Activated CD8-positive, alpha-beta T cell treated with anti-CD3 and anti-CD28 coated beads, Interleukin-2, amount 10 ng/mL, durations not matched to agents 7 days and 5 days (primary cell): ENCODE measurements around the gene DLGAP3. TPM values are rescaled to one million over a fixed set of nuclear protein-coding genes. Genes with fewer than 3 reads are reported as not detected.
A peak's percentile ranks its signal among the peaks of the same experiment; 100 is the strongest.

ENCODE experiments used
- ATAC-seq: fragments of 150-1000 bp; cut with Tn5 transposase; one replicate; pipeline ENCODE4 v1.10.0; 2021; ENCODE audit warnings: moderate library complexity
- CTCF ChIA-PET: fragments of 350-600 bp; sonication (Branson Sonifier 250); formaldehyde crosslinking; loops from one replicate; lab custom pipeline; 2021; ENCODE audit warnings: antibody characterized with exemption; lab: Charles Lee
- POLR2A ChIA-PET: fragments of 350-600 bp; sonication (Branson Sonifier 250); formaldehyde crosslinking; loops from one replicate; lab custom pipeline; 2021; ENCODE audit warnings: antibody characterized with exemption; lab: Charles Lee
- DNase-seq: peaks from one replicate; pipeline ENCODE4 v3.0.0-alpha.2; 2020
- H3K27ac Mint-ChIP-seq: one replicate; pipeline ENCODE4 v1.8.0; 2021; ENCODE audit warnings: mild to moderate bottlenecking, mixed read lengths
- H3K27me3 Mint-ChIP-seq: one replicate; pipeline ENCODE4 v1.8.0; 2021; ENCODE audit warnings: low read depth, mixed read lengths
- H3K36me3 Mint-ChIP-seq: one replicate; pipeline ENCODE4 v1.8.0; 2021; ENCODE audit warnings: low read depth, mixed read lengths
- H3K4me1 Mint-ChIP-seq: one replicate; pipeline ENCODE4 v1.8.0; 2021; ENCODE audit warnings: low read depth, mixed read lengths
- H3K4me3 Mint-ChIP-seq: one replicate; pipeline ENCODE4 v1.8.0; 2021; ENCODE audit warnings: mild to moderate bottlenecking, mixed read lengths
- H3K9me3 Mint-ChIP-seq: one replicate; pipeline ENCODE4 v1.8.0; 2022; ENCODE audit warnings: mixed read lengths; ENCODE audit not compliant: insufficient read depth
- total RNA-seq, 2 experiments: library from RNA; stranded (reverse); gene quantifications; one replicate each; pipeline ENCODE4 v1.2.3, GENCODE V29; 2021

The DLGAP3 gene
- total RNA-seq, 2 experiments from 2014 or later: 0.29 to 0.39 TPM

- CTCF ChIA-PET: no interaction called here
- Mint-ChIP-seq H3K4me3 (no peak overlapping the region), H3K9me3 (no peaks in the 10 kb centered on the region), H3K27ac (no peak overlapping the region), H3K36me3 (no peaks in the 10 kb centered on the region), H3K27me3 (peaks cover 12% of the 10 kb centered on the region), H3K4me1 (no peaks in the 10 kb centered on the region)
- no peak for DNase-seq
- no peak for ATAC-seq
- POLR2A ChIA-PET: no interaction called here
Observed at GRCh38 chr1:34899906-34900305, 29.5 kb downstream of the DLGAP3 start.

- Mint-ChIP-seq H3K4me1 (no peaks in the 10 kb centered on the region), H3K27me3 (peaks cover 12% of the 10 kb centered on the region), H3K36me3 (no peaks in the 10 kb centered on the region), H3K27ac (no peak overlapping the region), H3K9me3 (no peaks in the 10 kb centered on the region), H3K4me3 (no peak overlapping the region)
- ChIA-PET CTCF (no interaction called here), POLR2A (no interaction called here)
- DNase-seq (no peak), ATAC-seq (no peak)
Observed at GRCh38 chr1:34899471-34899870, 30.0 kb downstream of the DLGAP3 start.

GRCh38 chr1:34898330-34898761 is 31.1 kb downstream of the DLGAP3 start:
- Mint-ChIP-seq H3K4me3 (no peak overlapping the region), H3K27me3 (peaks cover 16% of the 10 kb centered on the region), H3K4me1 (no peaks in the 10 kb centered on the region), H3K27ac (no peak overlapping the region), H3K9me3 (no peaks in the 10 kb centered on the region), H3K36me3 (no peaks in the 10 kb centered on the region)
- DNase-seq (no peak), ATAC-seq (no peak)
- ChIA-PET CTCF (no interaction called here), POLR2A (no interaction called here)

GRCh38 chr1:34896612-34897011 is 32.8 kb downstream of the DLGAP3 start:
- ATAC-seq (no peak), DNase-seq (no peak)
- POLR2A ChIA-PET: no interaction called here
- Mint-ChIP-seq H3K4me3 (no peak overlapping the region), H3K36me3 (no peaks in the 10 kb centered on the region), H3K27me3 (peaks cover 11% of the 10 kb centered on the region), H3K9me3 (peaks cover 6% of the 10 kb centered on the region), H3K4me1 (no peaks in the 10 kb centered on the region), H3K27ac (no peak overlapping the region)
- CTCF ChIA-PET: interaction anchor here (1.1 to 2.2 kb wide), 2 partner anchors 30 to 44 kb away, joined by 5 to 7 read pairs; no protein-coding TSS in a partner anchor

GRCh38 chr1:34889705-34890104 is 39.7 kb downstream of the DLGAP3 start:
- Mint-ChIP-seq H3K36me3 (no peaks in the 10 kb centered on the region), H3K4me1 (peaks cover 4% of the 10 kb centered on the region), H3K27me3 (peaks cover 22% of the 10 kb centered on the region), H3K4me3 (no peak overlapping the region), H3K9me3 (peaks cover 9% of the 10 kb centered on the region), H3K27ac (no peak overlapping the region)
- ChIA-PET CTCF (interaction anchor here (1.1 to 1.9 kb wide), 2 partner anchors 23 to 37 kb away, joined by 3 to 5 read pairs; no protein-coding TSS in a partner anchor), POLR2A (no interaction called here)
- ATAC-seq (no peak), DNase-seq (no peak)

GRCh38 chr1:34887593-34887992 is 41.9 kb downstream of the DLGAP3 start:
- no peak for ATAC-seq
- DNase-seq: no peak
- H3K27me3 Mint-ChIP-seq: peaks cover 36% of the 10 kb centered on the region
- CTCF ChIA-PET: interaction anchor here (0.7 to 1.9 kb wide), 2 partner anchors 20 to 21 kb away, joined by 3 to 5 read pairs; no protein-coding TSS in a partner anchor
- H3K4me1 Mint-ChIP-seq: peaks cover 4% of the 10 kb centered on the region
- no peak overlapping the region for H3K27ac Mint-ChIP-seq
- peaks cover 9% of the 10 kb centered on the region for H3K9me3 Mint-ChIP-seq
- H3K4me3 Mint-ChIP-seq: no peak overlapping the region
- POLR2A ChIA-PET: no interaction called here
- no peaks in the 10 kb centered on the region for H3K36me3 Mint-ChIP-seq

GRCh38 chr1:34885405-34886247 is 43.8 kb downstream of the DLGAP3 start:
- no peaks in the 10 kb centered on the region for H3K9me3 Mint-ChIP-seq
- ATAC-seq: peak; percentile 92

GRCh38 chr1:34884961-34885360 is 44.5 kb downstream of the DLGAP3 start:
- Mint-ChIP-seq H3K9me3 (no peaks in the 10 kb centered on the region), H3K4me3 (peak overlapping the region; percentile 59), H3K4me1 (peaks cover 4% of the 10 kb centered on the region), H3K36me3 (no peaks in the 10 kb centered on the region), H3K27me3 (peaks cover 44% of the 10 kb centered on the region), H3K27ac (no peak overlapping the region)
- ATAC-seq (no peak), DNase-seq (no peak)
- ChIA-PET POLR2A (interaction anchor here (1.3 to 1.9 kb wide), 2 partner anchors 19 to 25 kb away, joined by 3 to 8 read pairs; partner anchors contain the start of gene SMIM12), CTCF (interaction anchor here (1.7 to 2.9 kb wide), 2 partner anchors 18 to 32 kb away, joined by 10 to 16 read pairs; no protein-coding TSS in a partner anchor)

More at GRCh38 chr1:34885405-34886247, 43.8 kb downstream of the DLGAP3 start:
- H3K27me3 Mint-ChIP-seq: peaks cover 43% of the 10 kb centered on the region
- H3K36me3 Mint-ChIP-seq: no peaks in the 10 kb centered on the region
- H3K4me3 Mint-ChIP-seq: peak overlapping the region; percentile 62
- ChIA-PET CTCF (interaction anchor here (1.6 to 1.7 kb wide), 2 partner anchors 19 to 33 kb away, joined by 5 to 10 read pairs; no protein-coding TSS in a partner anchor), POLR2A (interaction anchor here (1.3 to 1.9 kb wide), 2 partner anchors 19 to 26 kb away, joined by 3 to 8 read pairs; partner anchors contain the start of gene SMIM12)
- peaks cover 4% of the 10 kb centered on the region for H3K4me1 Mint-ChIP-seq
- no peak overlapping the region for H3K27ac Mint-ChIP-seq
- peak; percentile 59 for DNase-seq

- CTCF ChIA-PET: interaction anchor here (1.7 to 2.9 kb wide), 2 partner anchors 18 to 32 kb away, joined by 10 to 16 read pairs; no protein-coding TSS in a partner anchor
Observed at GRCh38 chr1:34884536-34884935, 44.9 kb downstream of the DLGAP3 start.

GRCh38 chr1:34879230-34879629 is 50.2 kb downstream of the DLGAP3 start:
- Mint-ChIP-seq H3K27ac (no peak overlapping the region), H3K4me3 (no peak overlapping the region), H3K9me3 (no peaks in the 10 kb centered on the region), H3K4me1 (no peaks in the 10 kb centered on the region), H3K27me3 (peaks cover 40% of the 10 kb centered on the region), H3K36me3 (no peaks in the 10 kb centered on the region)
- ChIA-PET CTCF (interaction anchor here (1.0 kb wide), 1 partner anchor 13 kb away, joined by 3 read pairs; no protein-coding TSS in a partner anchor), POLR2A (no interaction called here)
- ATAC-seq (no peak), DNase-seq (no peak)

More at GRCh38 chr1:34884536-34884935, 44.9 kb downstream of the DLGAP3 start:
- H3K9me3 Mint-ChIP-seq: no peaks in the 10 kb centered on the region
- no peaks in the 10 kb centered on the region for H3K36me3 Mint-ChIP-seq
- ATAC-seq (no peak), DNase-seq (no peak)
- H3K4me1 Mint-ChIP-seq: peaks cover 4% of the 10 kb centered on the region
- POLR2A ChIA-PET: interaction anchor here (1.3 to 1.9 kb wide), 2 partner anchors 18 to 25 kb away, joined by 3 to 8 read pairs; partner anchors contain the start of gene SMIM12
- H3K4me3 Mint-ChIP-seq: no peak overlapping the region
- H3K27me3 Mint-ChIP-seq: peaks cover 46% of the 10 kb centered on the region
- H3K27ac Mint-ChIP-seq: no peak overlapping the region

- no peaks in the 10 kb centered on the region for H3K36me3 Mint-ChIP-seq
- POLR2A ChIA-PET: no interaction called here
- CTCF ChIA-PET: no interaction called here
- no peaks in the 10 kb centered on the region for H3K9me3 Mint-ChIP-seq
- H3K4me1 Mint-ChIP-seq: peaks cover 3% of the 10 kb centered on the region
- peaks cover 45% of the 10 kb centered on the region for H3K27me3 Mint-ChIP-seq
- DNase-seq: no peak
- no peak overlapping the region for H3K27ac Mint-ChIP-seq
- ATAC-seq: no peak
- H3K4me3 Mint-ChIP-seq: no peak overlapping the region
Observed at GRCh38 chr1:34876406-34876805, 53.0 kb downstream of the DLGAP3 start.
